ENCODE data around the gene TRMT5. TPM values are rescaled to one million over a fixed set of nuclear protein-coding genes. Genes with fewer than 3 reads are reported as not detected.

The TRMT5 gene
- total RNA-seq, 1 experiment from 2014 or later: 23.7 TPM

DNA sequence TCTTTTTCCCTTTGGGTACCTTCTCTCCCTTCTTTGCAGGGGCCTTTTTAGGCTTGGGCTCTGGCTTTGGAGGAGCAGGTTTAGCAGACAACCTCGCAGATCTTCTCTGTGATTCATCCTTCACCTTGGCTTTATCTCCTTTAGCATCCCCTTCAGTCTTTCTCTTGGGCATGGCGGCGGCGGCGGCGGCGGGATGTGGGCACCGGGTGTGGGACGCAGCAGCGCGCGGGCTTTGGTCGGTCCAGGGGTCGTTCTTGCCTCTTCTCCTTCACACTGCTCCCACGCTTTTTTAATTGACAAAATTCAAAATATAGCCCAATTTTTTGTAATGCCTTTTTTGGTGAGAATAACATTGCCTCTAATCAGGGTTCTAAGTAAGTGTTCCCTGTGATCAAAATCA is 8.6 kb downstream of the TRMT5 start:
- BruUV-seq (replicated peaks): no TSS peak
- Histone ChIP-seq H3K9me3 (ENCODE audit: control insufficient read depth in 1 of 2, insufficient read depth in 1 of 2, low read depth in 1 of 2, low read length in 2 of 2) (no peaks in the 10 kb centered on the region), H3K4me1 (ENCODE audit: control insufficient read depth in 1 of 2, insufficient read depth in 2 of 2, low read length in 2 of 2) (no peaks in the 10 kb centered on the region), H3K79me2 (ENCODE audit: insufficient read depth, low read length) (peaks cover 12% of the 10 kb centered on the region), H3K9ac (ENCODE audit: low read length) (no peak overlapping the region), H3K4me3 (replicated peaks in 1 of 2; ENCODE audit: low read depth in 1 of 2, low read length in 2 of 2) (no peak overlapping the region), H3K9me2 (ENCODE audit: insufficient read depth) (no peaks in the 10 kb centered on the region), H2AFZ (ENCODE audit: low read depth, low read length, poor library complexity, severe bottlenecking) (no peak overlapping the region), H3K27me3 (ENCODE audit: insufficient read depth, low read length) (no peaks in the 10 kb centered on the region), H3K4me2 (ENCODE audit: low read length) (no peak overlapping the region), H3K27ac (ENCODE audit: low read depth, low read length) (no peak overlapping the region), H4K20me1 (ENCODE audit: insufficient read depth) (no peaks in the 10 kb centered on the region), H3K36me3 (ENCODE audit: control insufficient read depth in 1 of 2, insufficient read depth in 2 of 2, low read length in 2 of 2) (peaks cover 5 to 6% of the 10 kb centered on the region in 2 experiments; a peak in 2 of 4 replicates)
- intact Hi-C loops (cut with micrococcal nuclease): loop anchor here (5.0 kb wide), 1 partner anchor 110 kb away; no protein-coding TSS in a partner anchor
- DNase-seq (ENCODE audit: low read depth, low spot score) (no peak), ATAC-seq (no peak)
- TF ChIP-seq, protein P1, sequence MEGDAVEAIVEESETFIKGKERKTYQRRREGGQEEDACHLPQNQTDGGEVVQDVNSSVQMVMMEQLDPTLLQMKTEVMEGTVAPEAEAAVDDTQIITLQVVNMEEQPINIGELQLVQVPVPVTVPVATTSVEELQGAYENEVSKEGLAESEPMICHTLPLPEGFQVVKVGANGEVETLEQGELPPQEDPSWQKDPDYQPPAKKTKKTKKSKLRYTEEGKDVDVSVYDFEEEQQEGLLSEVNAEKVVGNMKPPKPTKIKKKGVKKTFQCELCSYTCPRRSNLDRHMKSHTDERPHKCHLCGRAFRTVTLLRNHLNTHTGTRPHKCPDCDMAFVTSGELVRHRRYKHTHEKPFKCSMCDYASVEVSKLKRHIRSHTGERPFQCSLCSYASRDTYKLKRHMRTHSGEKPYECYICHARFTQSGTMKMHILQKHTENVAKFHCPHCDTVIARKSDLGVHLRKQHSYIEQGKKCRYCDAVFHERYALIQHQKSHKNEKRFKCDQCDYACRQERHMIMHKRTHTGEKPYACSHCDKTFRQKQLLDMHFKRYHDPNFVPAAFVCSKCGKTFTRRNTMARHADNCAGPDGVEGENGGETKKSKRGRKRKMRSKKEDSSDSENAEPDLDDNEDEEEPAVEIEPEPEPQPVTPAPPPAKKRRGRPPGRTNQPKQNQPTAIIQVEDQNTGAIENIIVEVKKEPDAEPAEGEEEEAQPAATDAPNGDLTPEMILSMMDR (IDR thresholded peaks at IDR 0.05 in 2 of 3, conservative IDR thresholded peaks at IDR 0.05 in 1 of 3; ENCODE audit: borderline replicate concordance in 1 of 3, insufficient read depth in 1 of 3, low read depth in 2 of 3, low read length in 2 of 3): no peak
- TF ChIP-seq POLR2A (IDR thresholded peaks at IDR 0.05; ENCODE audit: borderline replicate concordance, extremely low read depth, insufficient read depth, insufficient read length) (no peak), CEBPB (IDR thresholded peaks at IDR 0.05; ENCODE audit: low read depth) (no peak), POLR2AphosphoS5 (IDR thresholded peaks at IDR 0.05; ENCODE audit: low read depth, low read length) (no peak), RAD21 (IDR thresholded peaks at IDR 0.05; ENCODE audit: low read depth) (no peak), TCF7L2 (IDR thresholded peaks at IDR 0.05; ENCODE audit: borderline replicate concordance, extremely low read depth, insufficient read depth, insufficient read length) (no peak), ZNF274 (IDR thresholded peaks at IDR 0.05; ENCODE audit: low read depth, low read length) (no peak), EZH2 (IDR thresholded peaks at IDR 0.05) (no peak), EZH2phosphoT487 (IDR thresholded peaks at IDR 0.05; ENCODE audit: borderline replicate concordance) (no peak), FOSL1 (IDR thresholded peaks at IDR 0.05; ENCODE audit: low read depth) (no peak), ELF1 (IDR thresholded peaks at IDR 0.05; ENCODE audit: borderline replicate concordance, low read depth) (no peak), CBX3 (IDR thresholded peaks at IDR 0.05; ENCODE audit: low read depth) (no peak), ZFX (IDR thresholded peaks at IDR 0.05) (no peak), SRF (IDR thresholded peaks at IDR 0.05; ENCODE audit: low read depth) (no peak)
- POLR2A ChIA-PET: no interaction called here
- RAD21 ChIA-PET (ENCODE audit: low non-redundant PET in 1 of 2, low total read pairs in 2 of 2, uncharacterized antibody in 2 of 2, unreplicated experiment in 2 of 2): no interaction called here
- CTCF ChIA-PET: no interaction called here
